NT2/D1 (cell line): ENCODE data around the gene PRPH2.

Experiments used
- DNase-seq: peaks from one replicate; pipeline ENCODE4 v3.0.0-alpha.2; 2011; ENCODE audit warnings: low read depth, low spot score
- H3K27me3 ChIP-seq: 2 replicates; pipeline ENCODE4 v1.6.0; 2011; ENCODE audit warnings: mild to moderate bottlenecking; ENCODE audit not compliant: insufficient read length, insufficient read depth
- H3K36me3 ChIP-seq: 2 replicates; pipeline ENCODE4 v1.6.1; 2011; ENCODE audit warnings: mild to moderate bottlenecking, low read length, mixed read lengths; ENCODE audit not compliant: insufficient read depth, insufficient read length
- H3K4me1 ChIP-seq: 2 replicates; pipeline ENCODE4 v1.5.1; 2011; ENCODE audit not compliant: insufficient read depth, insufficient read length
- H3K4me3 ChIP-seq: 2 replicates; pipeline ENCODE4 v1.5.1; 2011; ENCODE audit warnings: low read depth; ENCODE audit not compliant: insufficient read length
- H3K9ac ChIP-seq: 2 replicates; pipeline ENCODE4 v1.6.0; 2011; ENCODE audit warnings: low read depth; ENCODE audit not compliant: insufficient read length
- H3K9me3 ChIP-seq: 2 replicates; pipeline ENCODE4 v1.5.1; 2011; ENCODE audit warnings: mild to moderate bottlenecking, low read length; ENCODE audit not compliant: insufficient read depth
- SUZ12 ChIP-seq: IDR thresholded peaks from 2 replicates; pipeline ENCODE4 v1.6.1; 2011; ENCODE audit not compliant: insufficient read length, insufficient read depth; ENCODE audit errors: extremely low read depth
- YY1 ChIP-seq: IDR thresholded peaks from 2 replicates; pipeline ENCODE4 v1.6.1; 2011; ENCODE audit not compliant: insufficient read length, insufficient read depth
- ZNF274 ChIP-seq: IDR thresholded peaks from 2 replicates; pipeline ENCODE4 v1.6.1; 2011; ENCODE audit warnings: mild to moderate bottlenecking, low read depth, low read length

PRPH2 gene

GRCh38 chr6:42652024-42652746, 70.2 kb downstream of the PRPH2 start:
- Histone ChIP-seq H3K9ac (no peak overlapping the region), H3K4me3 (no peak overlapping the region), H3K9me3 (no peaks in the 10 kb centered on the region), H3K27me3 (no peaks in the 10 kb centered on the region), H3K36me3 (peaks cover 52% of the 10 kb centered on the region), H3K4me1 (no peaks in the 10 kb centered on the region)
- no peak for DNase-seq
- TF ChIP-seq SUZ12 = no peak
- no peak for TF ChIP-seq ZNF274
- TF ChIP-seq YY1 = no peak
